CD4-positive, alpha-beta T cell treated with Interleukin-15 for 1 hour (primary cell): Measurements from ENCODE around the gene TBC1D2B.

Source experiments
- DNase-seq: peaks from one replicate; pipeline ENCODE4 v3.0.0-alpha.2; 2020

Gene TBC1D2B

GRCh38 chr15:78071383-78071782, 6.1 kb downstream of the TBC1D2B start:
- no peak for DNase-seq

GRCh38 chr15:78070049-78070700, 7.3 kb downstream of the TBC1D2B start:
- peak; percentile 39 for DNase-seq

GRCh38 chr15:78069462-78070029, 8.0 kb downstream of the TBC1D2B start:
- no peak for DNase-seq

GRCh38 chr15:78069052-78069414, 8.5 kb downstream of the TBC1D2B start:
- no peak for DNase-seq

- DNase-seq = no peak
Measured at GRCh38 chr15:78067328-78068228, 9.9 kb downstream of the TBC1D2B start.

- DNase-seq = no peak
Measured at GRCh38 chr15:78065973-78066946, 11.3 kb downstream of the TBC1D2B start.

- DNase-seq = no peak
Measured at GRCh38 chr15:78065284-78065872, 12.1 kb downstream of the TBC1D2B start.

GRCh38 chr15:78064544-78064943, 13.0 kb downstream of the TBC1D2B start:
- no peak for DNase-seq

- DNase-seq = no peak
Measured at GRCh38 chr15:78063970-78064385, 13.5 kb downstream of the TBC1D2B start.

- DNase-seq = no peak
Measured at GRCh38 chr15:78063217-78063616, 14.3 kb downstream of the TBC1D2B start.

GRCh38 chr15:78061963-78062427, 15.5 kb downstream of the TBC1D2B start:
- DNase-seq = no peak

GRCh38 chr15:78060232-78060631, 17.3 kb downstream of the TBC1D2B start:
- DNase-seq = no peak

GRCh38 chr15:78059110-78059839, 18.2 kb downstream of the TBC1D2B start:
- no peak for DNase-seq

- no peak for DNase-seq
Measured at GRCh38 chr15:78058401-78058935, 19.0 kb downstream of the TBC1D2B start.

GRCh38 chr15:78057803-78058202, 19.7 kb downstream of the TBC1D2B start:
- DNase-seq = no peak

GRCh38 chr15:78056714-78057269, 20.7 kb downstream of the TBC1D2B start:
- DNase-seq = peak; percentile 51

GRCh38 chr15:78055919-78056713, 21.4 kb downstream of the TBC1D2B start:
- no peak for DNase-seq

- DNase-seq = peak; percentile 68
Measured at GRCh38 chr15:78054966-78055365, 22.5 kb downstream of the TBC1D2B start.

- DNase-seq = no peak
Measured at GRCh38 chr15:78054518-78054917, 23.0 kb downstream of the TBC1D2B start.

- no peak for DNase-seq
Measured at GRCh38 chr15:78052545-78052944, 25.0 kb downstream of the TBC1D2B start.
